ENCODE measurements around the gene KDM5A. TPM values are rescaled to one million over a fixed set of nuclear protein-coding genes. Genes with fewer than 3 reads are reported as not detected.
A peak's percentile ranks its signal among the peaks of the same experiment; 100 is the strongest.
"Not testable (repeated sequence)": the region's sequence is repeated elsewhere in the genome, so short reads cannot be mapped to it uniquely, and the experiment has no call there.

KDM5A gene
- polyA plus RNA-seq (14.5 to 18.2 TPM (median 14.7 TPM) in 3 replicates), polyA minus RNA-seq (37.7 to 95.3 TPM (median 80.3 TPM) in 3 replicates)
- 32.8 TPM for polyA plus RNA-seq (2011; ENCODE audit: low read depth)
- polyA plus RNA-seq (2011; cell fraction: cytosol; rRNA removed), result 10.9 and 13.5 TPM in 2 replicates
- polyA plus RNA-seq (2011; cell fraction: nucleus; rRNA removed), result 24.6 and 30.2 TPM in 2 replicates
- 17.2 and 19.8 TPM in 2 replicates for polyA plus RNA-seq (2012; ENCODE audit: low replicate concordance)
- 29.0 TPM for polyA minus RNA-seq (2011; cell fraction: cytosol; rRNA and poly(A)+ RNA removed)
- polyA minus RNA-seq (2011; cell fraction: nucleus; rRNA and poly(A)+ RNA removed), result 74.1 and 123 TPM in 2 replicates

GRCh38 chr12:389142-390096, at the start of gene KDM5A:
KDM5A (minus strand) TSS chr12:389320; CDS start chr12:389091, 229 bp downstream.
- Histone ChIP-seq H3K27me3 (ENCODE audit: control insufficient read depth, extremely low read depth, insufficient read depth, low read length) (no peaks in the 10 kb centered on the region), H4K20me1 (ENCODE audit: control insufficient read depth, extremely low read depth, insufficient read depth, low read length) (no peaks in the 10 kb centered on the region), H3K9me3 (ENCODE audit: control insufficient read depth, low read depth, low read length) (no peaks in the 10 kb centered on the region), H3K4me1 (ENCODE audit: control insufficient read depth, extremely low read depth, insufficient read depth, low read length) (peaks cover 19% of the 10 kb centered on the region), H3K4me3 (ENCODE audit: control insufficient read depth in 2 of 3, extremely low read depth in 1 of 3, insufficient read depth in 2 of 3, low read depth in 1 of 3, low read length in 3 of 3) (peak within 1 kb of the TSS; percentile 94 to 99 (median 98)), H3K79me2 (ENCODE audit: control insufficient read depth, insufficient read depth, low read length) (peaks cover 43% of the 10 kb centered on the region), H3K36me3 (ENCODE audit: control insufficient read depth in 2 of 2, extremely low read depth in 1 of 2, insufficient read depth in 2 of 2, low read length in 2 of 2) (peaks cover 2% of the 10 kb centered on the region in 2 experiments), H3K27ac (ENCODE audit: control insufficient read depth, insufficient read depth, low read length) (peak within 1 kb of the TSS; percentile 97), H2AFZ (ENCODE audit: control insufficient read depth, low read length) (peak within 1 kb of the TSS; percentile 97), H3K9me1 (ENCODE audit: control insufficient read depth, extremely low read depth, insufficient read depth, low read length) (no peaks in the 10 kb centered on the region), H3K9ac (ENCODE audit: control insufficient read depth, extremely low read depth, insufficient read depth, low read length) (peak within 1 kb of the TSS; percentile 96), H3K4me2 (ENCODE audit: control insufficient read depth, extremely low read depth, insufficient read depth, low read depth, low read length) (peak within 1 kb of the TSS; percentile 99)
- peak; percentile 36 for DNase-seq (ENCODE audit: low read depth, low spot score)
- peak; percentile 86 for FAIRE-seq
- dilution Hi-C loops (cut with MboI; ENCODE audit: extremely low pct_ligation_motif_present, low sequenced_read_pairs), result no loop called here
- TF ChIP-seq CTCF (optimal IDR thresholded peaks at IDR 0.05 in 1 of 3, IDR thresholded peaks at IDR 0.05 in 1 of 3, conservative IDR thresholded peaks at IDR 0.05 in 1 of 3; ENCODE audit: extremely low read depth in 1 of 3, insufficient read depth in 2 of 3, low read length in 3 of 3), result no peak
- no peak for TF ChIP-seq EZH2 (IDR thresholded peaks at IDR 0.05; ENCODE audit: low read length)

GRCh38 chr12:435737-436136, 46.6 kb upstream of the KDM5A start:
- H4K20me1 ChIP-seq (ENCODE audit: control insufficient read depth, extremely low read depth, insufficient read depth, low read length); H3K4me2 ChIP-seq (ENCODE audit: control insufficient read depth, extremely low read depth, insufficient read depth, low read depth, low read length); dilution Hi-C loops (cut with MboI; ENCODE audit: extremely low pct_ligation_motif_present, low sequenced_read_pairs); H2AFZ ChIP-seq (ENCODE audit: control insufficient read depth, low read length); H3K9me1 ChIP-seq (ENCODE audit: control insufficient read depth, extremely low read depth, insufficient read depth, low read length); DNase-seq (ENCODE audit: low read depth, low spot score); H3K79me2 ChIP-seq (ENCODE audit: control insufficient read depth, insufficient read depth, low read length); H3K9ac ChIP-seq (ENCODE audit: control insufficient read depth, extremely low read depth, insufficient read depth, low read length); H3K27ac ChIP-seq (ENCODE audit: control insufficient read depth, insufficient read depth, low read length); FAIRE-seq; H3K4me1 ChIP-seq (ENCODE audit: control insufficient read depth, extremely low read depth, insufficient read depth, low read length); H3K9me3 ChIP-seq (ENCODE audit: control insufficient read depth, low read depth, low read length); H3K4me3 ChIP-seq (ENCODE audit: control insufficient read depth in 2 of 3, extremely low read depth in 1 of 3, insufficient read depth in 2 of 3, low read depth in 1 of 3, low read length in 3 of 3); H3K36me3 ChIP-seq (ENCODE audit: control insufficient read depth in 2 of 2, extremely low read depth in 1 of 2, insufficient read depth in 2 of 2, low read length in 2 of 2); H3K27me3 ChIP-seq (ENCODE audit: control insufficient read depth, extremely low read depth, insufficient read depth, low read length): not testable (repeated sequence)

All from keratinocyte (primary cell).